Activated CD8-positive, alpha-beta T cell treated with anti-CD3 and anti-CD28 coated beads, Interleukin-2, amount 10 ng/mL, durations not matched to agents 7 days and 5 days (primary cell): ENCODE measurements around the gene GKN2. TPM values are rescaled to one million over a fixed set of nuclear protein-coding genes. Genes with fewer than 3 reads are reported as not detected.

Source experiments
- ATAC-seq: fragments of 150-1000 bp; cut with Tn5 transposase; one replicate; pipeline ENCODE4 v1.10.0; 2021; ENCODE audit warnings: moderate library complexity
- CTCF ChIA-PET: fragments of 350-600 bp; sonication (Branson Sonifier 250); formaldehyde crosslinking; loops from one replicate; lab custom pipeline; 2021; ENCODE audit warnings: antibody characterized with exemption; lab: Charles Lee
- POLR2A ChIA-PET: fragments of 350-600 bp; sonication (Branson Sonifier 250); formaldehyde crosslinking; loops from one replicate; lab custom pipeline; 2021; ENCODE audit warnings: antibody characterized with exemption; lab: Charles Lee
- DNase-seq: peaks from one replicate; pipeline ENCODE4 v3.0.0-alpha.2; 2020
- H3K27ac Mint-ChIP-seq: one replicate; pipeline ENCODE4 v1.8.0; 2021; ENCODE audit warnings: mild to moderate bottlenecking, mixed read lengths
- H3K27me3 Mint-ChIP-seq: one replicate; pipeline ENCODE4 v1.8.0; 2021; ENCODE audit warnings: low read depth, mixed read lengths
- H3K36me3 Mint-ChIP-seq: one replicate; pipeline ENCODE4 v1.8.0; 2021; ENCODE audit warnings: low read depth, mixed read lengths
- H3K4me1 Mint-ChIP-seq: one replicate; pipeline ENCODE4 v1.8.0; 2021; ENCODE audit warnings: low read depth, mixed read lengths
- H3K4me3 Mint-ChIP-seq: one replicate; pipeline ENCODE4 v1.8.0; 2021; ENCODE audit warnings: mild to moderate bottlenecking, mixed read lengths
- H3K9me3 Mint-ChIP-seq: one replicate; pipeline ENCODE4 v1.8.0; 2022; ENCODE audit warnings: mixed read lengths; ENCODE audit not compliant: insufficient read depth
- total RNA-seq, 2 experiments: library from RNA; stranded (reverse); gene quantifications; one replicate each; pipeline ENCODE4 v1.2.3, GENCODE V29; 2021

Gene GKN2
- total RNA-seq, 2 experiments from 2014 or later, result not detected

DNA sequence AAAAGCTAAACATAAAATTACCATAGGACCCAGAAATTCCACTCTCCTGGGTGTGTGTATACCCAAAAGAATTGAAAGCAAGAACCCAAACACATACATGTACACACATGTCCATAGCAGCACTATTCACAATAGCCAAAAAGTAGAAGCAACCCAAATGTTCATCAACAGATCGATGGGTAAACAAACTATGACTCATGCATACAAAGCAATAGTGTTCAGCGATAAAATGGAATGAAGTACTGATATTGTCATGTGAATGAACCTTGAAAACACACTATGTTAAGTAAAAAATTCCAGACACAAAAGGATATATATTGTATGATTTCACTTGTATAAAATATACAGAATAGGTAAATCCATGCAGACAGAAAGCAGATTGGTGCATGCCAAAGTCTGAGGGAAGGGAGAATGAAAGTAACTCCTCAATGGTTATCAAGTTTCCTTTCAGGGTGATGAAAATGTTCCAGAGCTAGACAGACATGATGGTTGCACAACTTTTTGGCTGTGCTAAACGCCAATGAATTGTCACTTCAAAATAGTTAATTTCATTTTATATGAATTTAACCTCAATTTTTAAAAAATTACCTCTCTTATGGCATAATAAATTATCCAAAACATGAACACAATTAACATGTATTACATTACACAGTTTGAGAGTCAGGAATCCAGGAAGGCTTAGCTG, 35.5 kb downstream of the GKN2 start:
- H3K4me3 Mint-ChIP-seq, result no peak overlapping the region
- ChIA-PET POLR2A (no interaction called here), CTCF (interaction anchor here (0.7 to 2.5 kb wide), 4 partner anchors 7 to 78 kb away, joined by 3 to 9 read pairs (median 6); no protein-coding TSS in a partner anchor)
- peaks cover 6% of the 10 kb centered on the region for H3K4me1 Mint-ChIP-seq
- no peaks in the 10 kb centered on the region for H3K36me3 Mint-ChIP-seq
- H3K9me3 Mint-ChIP-seq, result no peaks in the 10 kb centered on the region
- H3K27me3 Mint-ChIP-seq, result no peaks in the 10 kb centered on the region
- DNase-seq, result no peak
- no peak overlapping the region for H3K27ac Mint-ChIP-seq
- ATAC-seq, result no peak

DNA sequence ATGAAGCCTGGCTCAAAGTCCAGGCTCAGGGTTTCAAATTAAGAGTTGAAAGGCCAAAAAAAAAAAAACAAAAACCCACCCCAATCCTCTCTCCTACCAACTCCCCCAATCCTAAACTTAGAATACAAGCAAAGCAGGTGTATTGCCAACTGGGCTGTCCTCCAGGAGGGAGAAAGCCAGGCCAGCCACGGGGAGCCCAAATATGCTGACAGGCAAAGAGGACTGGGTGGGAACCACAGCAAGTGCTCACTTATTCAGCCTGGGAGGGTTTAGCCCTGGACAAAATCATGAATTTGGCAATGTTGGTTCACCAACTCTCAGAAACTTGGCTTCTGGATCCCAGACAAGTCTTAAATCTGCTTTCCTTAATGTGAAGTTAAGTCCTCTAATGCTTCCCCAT, 36.5 kb downstream of the GKN2 start:
- ChIA-PET POLR2A (no interaction called here), CTCF (interaction anchor here (1.0 to 5.2 kb wide), 4 partner anchors 27 to 164 kb away, joined by 3 to 29 read pairs (median 6); no protein-coding TSS in a partner anchor)
- Mint-ChIP-seq H3K27ac (no peak overlapping the region), H3K27me3 (no peaks in the 10 kb centered on the region), H3K4me3 (no peak overlapping the region), H3K36me3 (no peaks in the 10 kb centered on the region), H3K4me1 (peaks cover 6% of the 10 kb centered on the region), H3K9me3 (no peaks in the 10 kb centered on the region)
- DNase-seq, result no peak
- ATAC-seq, result no peak

DNA sequence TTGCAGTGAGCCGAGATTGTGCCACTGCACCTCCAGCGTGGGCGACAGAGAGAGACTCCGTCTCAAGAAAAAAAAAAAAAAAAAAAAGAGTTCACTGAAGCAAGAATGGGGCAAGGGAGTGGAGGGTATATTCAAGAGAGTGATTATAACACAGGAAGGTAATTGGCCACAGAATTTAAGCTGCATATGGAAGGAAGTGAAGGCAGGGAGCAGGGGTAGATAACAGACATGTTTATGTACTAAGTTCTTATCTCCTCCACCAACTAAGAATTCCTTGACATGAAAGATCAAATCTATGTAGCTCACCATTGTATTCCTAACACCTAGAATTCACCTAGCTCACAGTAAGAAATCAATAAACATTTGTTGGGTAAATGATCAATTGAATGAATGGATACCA, 37.3 kb downstream of the GKN2 start:
- POLR2A ChIA-PET, result no interaction called here
- Mint-ChIP-seq H3K4me3 (no peak overlapping the region), H3K27me3 (no peaks in the 10 kb centered on the region), H3K4me1 (peaks cover 8% of the 10 kb centered on the region), H3K27ac (no peak overlapping the region), H3K9me3 (no peaks in the 10 kb centered on the region), H3K36me3 (no peaks in the 10 kb centered on the region)
- CTCF ChIA-PET, result interaction anchor here (0.7 to 5.2 kb wide), 7 partner anchors 10 to 542 kb away, joined by 3 to 31 read pairs (median 3); no protein-coding TSS in a partner anchor
- ATAC-seq (no peak), DNase-seq (no peak)

DNA sequence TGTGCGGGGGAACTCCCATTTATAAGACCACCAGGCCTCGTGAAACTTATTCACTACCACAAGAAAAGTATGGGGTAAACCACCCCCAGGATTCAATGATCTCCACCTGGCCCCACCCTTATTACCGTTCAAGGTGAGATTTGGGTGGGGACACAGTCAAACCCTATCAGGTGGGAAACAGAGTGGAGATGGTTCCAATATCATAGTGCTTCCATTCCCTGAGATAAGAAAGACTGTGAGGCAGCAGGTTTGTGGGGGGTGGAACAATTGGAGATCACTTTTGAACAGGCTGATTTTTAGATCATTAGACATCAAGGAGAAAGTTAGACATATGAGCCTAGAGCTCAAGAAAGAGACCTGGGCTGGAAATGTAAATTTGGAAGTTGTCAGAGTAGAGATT, 39.3 kb downstream of the GKN2 start:
- Mint-ChIP-seq H3K27ac (no peak overlapping the region), H3K36me3 (no peaks in the 10 kb centered on the region), H3K4me1 (peaks cover 26% of the 10 kb centered on the region), H3K4me3 (no peak overlapping the region), H3K9me3 (no peaks in the 10 kb centered on the region), H3K27me3 (no peaks in the 10 kb centered on the region)
- POLR2A ChIA-PET, result interaction anchor here (1.3 kb wide), 1 partner anchor 179 kb away, joined by 4 read pairs; the partner anchor contains the start of gene ARHGAP25
- DNase-seq (no peak), ATAC-seq (no peak)
- CTCF ChIA-PET, result interaction anchor here (1.1 to 5.2 kb wide), 6 partner anchors 12 to 450 kb away, joined by 3 to 31 read pairs (median 10); no protein-coding TSS in a partner anchor

DNA sequence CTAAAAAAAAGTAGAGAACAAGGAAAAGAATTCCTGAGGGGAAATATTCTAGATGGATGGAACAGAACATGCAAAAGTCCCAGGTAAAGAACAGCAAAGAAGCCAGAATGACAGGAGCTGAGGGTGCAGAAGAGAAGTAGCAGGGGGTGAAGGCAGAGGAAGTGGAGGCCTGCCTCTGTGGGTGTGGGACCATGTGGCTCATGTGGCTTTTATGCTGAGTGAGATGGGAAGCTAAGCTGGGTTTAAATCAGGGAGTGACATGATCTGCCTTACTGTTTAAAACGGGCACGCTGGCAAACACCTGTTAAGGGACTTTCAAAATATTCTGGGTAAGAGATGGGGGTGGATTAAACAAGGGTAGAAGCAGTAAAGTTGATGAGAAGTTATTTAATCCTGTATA, 40.0 kb downstream of the GKN2 start:
- POLR2A ChIA-PET, result interaction anchor here (1.3 kb wide), 1 partner anchor 178 kb away, joined by 4 read pairs; the partner anchor contains the start of gene ARHGAP25
- DNase-seq (peak; percentile 78), ATAC-seq (peak; percentile 55)
- no peaks in the 10 kb centered on the region for H3K9me3 Mint-ChIP-seq
- CTCF ChIA-PET, result interaction anchor here (1.0 to 5.2 kb wide), 8 partner anchors 13 to 449 kb away, joined by 3 to 31 read pairs (median 10); partner anchors contain the start of genes APLF and FBXO48
- H3K4me1 Mint-ChIP-seq, result peaks cover 33% of the 10 kb centered on the region
- H3K4me3 Mint-ChIP-seq, result no peak overlapping the region
- no peak overlapping the region for H3K27ac Mint-ChIP-seq
- no peaks in the 10 kb centered on the region for H3K36me3 Mint-ChIP-seq
- no peaks in the 10 kb centered on the region for H3K27me3 Mint-ChIP-seq

DNA sequence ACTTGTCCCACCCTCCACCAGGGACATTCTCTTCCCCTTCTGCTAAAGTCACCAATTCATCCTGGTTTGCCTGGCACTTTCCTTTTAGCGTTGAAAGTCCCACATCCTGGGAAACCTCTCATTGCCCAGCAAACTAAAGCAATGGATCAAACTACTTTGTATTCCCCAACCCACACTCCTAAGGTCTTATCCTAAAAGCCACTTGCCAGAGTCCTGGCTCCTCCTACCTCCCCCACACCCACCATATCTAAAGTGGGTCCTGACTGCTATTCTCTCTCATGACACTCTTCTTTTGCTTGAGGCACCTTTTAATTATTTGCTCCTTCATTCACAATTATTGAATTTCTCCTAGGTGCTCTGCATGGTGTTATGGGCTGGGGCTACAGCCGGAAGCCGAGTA, 40.6 kb downstream of the GKN2 start:
- Mint-ChIP-seq H3K4me3 (no peak overlapping the region), H3K27ac (no peak overlapping the region), H3K4me1 (peaks cover 36% of the 10 kb centered on the region), H3K27me3 (no peaks in the 10 kb centered on the region), H3K9me3 (no peaks in the 10 kb centered on the region), H3K36me3 (no peaks in the 10 kb centered on the region)
- CTCF ChIA-PET, result interaction anchor here (1.0 to 5.2 kb wide), 8 partner anchors 13 to 449 kb away, joined by 3 to 31 read pairs (median 10); partner anchors contain the start of genes APLF and FBXO48
- no peak for ATAC-seq
- POLR2A ChIA-PET, result interaction anchor here (0.6 to 1.3 kb wide), 4 partner anchors 8 to 833 kb away, joined by 3 to 4 read pairs (median 4); partner anchors contain the start of gene ARHGAP25
- DNase-seq, result no peak

DNA sequence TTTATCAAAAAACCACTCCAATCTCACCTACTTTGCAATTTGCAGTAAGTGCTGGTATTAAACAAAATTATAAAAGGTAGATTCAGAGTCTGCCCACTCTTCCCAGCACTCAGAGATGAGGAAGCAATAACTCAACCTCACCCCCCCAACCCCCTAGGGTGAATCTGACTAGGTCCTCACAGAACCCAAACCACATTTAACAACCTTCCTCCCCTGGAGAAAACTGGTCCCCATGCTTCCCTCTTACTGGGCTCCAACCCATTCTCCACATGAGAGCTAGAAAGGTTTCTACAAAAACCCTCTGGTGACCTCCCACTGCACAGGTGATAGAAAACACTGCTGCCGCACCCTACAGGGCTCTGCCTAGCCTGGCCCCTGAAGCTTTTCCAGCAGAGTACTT, 41.0 kb downstream of the GKN2 start:
- ATAC-seq, result no peak

DNA sequence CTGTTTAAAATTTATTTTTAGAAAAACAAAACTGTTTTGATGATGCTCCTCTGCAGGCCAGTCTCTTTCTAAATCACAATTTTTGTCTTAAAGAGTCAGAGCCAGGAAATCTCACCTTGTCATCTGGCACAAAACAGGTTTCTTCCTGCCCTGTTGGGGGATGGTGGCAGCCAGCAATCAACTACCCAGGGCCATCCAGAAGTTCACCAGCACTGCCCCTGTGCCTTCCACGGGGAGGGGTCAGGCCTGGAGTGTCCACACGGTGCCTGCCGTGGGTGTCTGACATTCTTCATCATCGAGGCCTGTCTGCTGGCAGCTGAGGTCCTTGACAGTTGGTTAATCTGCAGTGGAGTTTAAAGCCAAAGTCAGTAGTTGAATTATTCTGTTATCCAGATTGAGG, 41.4 kb downstream of the GKN2 start:
- peaks cover 39% of the 10 kb centered on the region for H3K4me1 Mint-ChIP-seq
- CTCF ChIA-PET, result interaction anchor here (1.4 to 5.2 kb wide), 6 partner anchors 14 to 448 kb away, joined by 4 to 31 read pairs (median 16); no protein-coding TSS in a partner anchor

More for the DNA sequence above, 41.0 kb downstream of the GKN2 start:
- no peaks in the 10 kb centered on the region for H3K9me3 Mint-ChIP-seq
- no peak overlapping the region for H3K4me3 Mint-ChIP-seq
- ChIA-PET CTCF (interaction anchor here (1.0 to 5.2 kb wide), 7 partner anchors 14 to 448 kb away, joined by 4 to 31 read pairs (median 15); partner anchors contain the start of genes APLF and FBXO48), POLR2A (interaction anchor here (0.6 to 0.8 kb wide), 3 partner anchors 7 to 833 kb away, joined by 3 to 4 read pairs (median 3); no protein-coding TSS in a partner anchor)
- H3K36me3 Mint-ChIP-seq, result no peaks in the 10 kb centered on the region
- peaks cover 38% of the 10 kb centered on the region for H3K4me1 Mint-ChIP-seq
- H3K27ac Mint-ChIP-seq, result no peak overlapping the region
- no peak for DNase-seq
- H3K27me3 Mint-ChIP-seq, result no peaks in the 10 kb centered on the region

DNA sequence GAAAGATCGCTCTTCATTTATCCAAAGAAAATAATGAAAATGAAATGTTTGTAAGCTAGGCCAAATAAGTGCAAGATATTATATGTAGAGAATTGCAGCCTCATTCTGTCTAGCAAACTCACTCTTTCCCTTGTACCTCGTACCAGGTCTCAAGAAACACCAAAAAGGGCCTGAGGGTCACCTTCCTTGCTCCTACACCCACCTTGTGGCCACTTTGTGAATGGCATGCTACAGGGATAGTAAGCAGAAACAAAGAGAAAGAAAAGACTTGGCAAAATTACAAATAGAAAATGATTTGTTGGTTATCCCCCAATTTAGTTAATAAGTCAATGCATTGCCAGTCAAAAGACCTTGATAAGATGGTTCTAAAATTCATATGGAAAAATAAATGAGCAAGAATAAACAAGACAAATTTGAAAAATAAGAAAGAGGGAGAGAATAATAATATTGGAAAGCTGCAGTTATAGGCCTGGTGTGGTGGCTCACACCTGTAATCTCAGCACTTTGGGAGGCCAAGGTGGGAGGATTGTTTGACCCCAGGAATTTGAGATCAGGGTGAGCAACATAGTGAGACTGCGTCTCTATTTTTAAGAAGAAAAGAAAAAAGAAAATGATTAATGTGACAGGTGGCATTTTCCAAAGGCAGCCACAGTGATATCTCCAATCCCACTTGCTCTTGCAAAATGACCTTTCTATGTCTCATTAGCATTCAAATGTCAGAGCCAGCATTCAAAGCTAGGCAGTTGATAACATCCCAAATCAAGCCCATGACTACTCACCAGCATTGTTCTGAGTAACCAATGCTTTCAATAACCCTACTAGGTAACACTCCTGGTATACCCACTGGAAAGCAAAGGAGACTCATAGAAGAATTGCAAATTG, 42.7 kb downstream of the GKN2 start:
- peak overlapping the region; percentile 5 for H3K27ac Mint-ChIP-seq

More for the DNA sequence above, 41.4 kb downstream of the GKN2 start:
- Mint-ChIP-seq H3K4me3 (no peak overlapping the region), H3K9me3 (no peaks in the 10 kb centered on the region), H3K36me3 (no peaks in the 10 kb centered on the region), H3K27me3 (no peaks in the 10 kb centered on the region), H3K27ac (no peak overlapping the region)
- POLR2A ChIA-PET, result interaction anchor here (0.8 kb wide), 2 partner anchors 25 to 834 kb away, joined by 3 read pairs; no protein-coding TSS in a partner anchor
- no peak for ATAC-seq
- DNase-seq, result no peak

DNA sequence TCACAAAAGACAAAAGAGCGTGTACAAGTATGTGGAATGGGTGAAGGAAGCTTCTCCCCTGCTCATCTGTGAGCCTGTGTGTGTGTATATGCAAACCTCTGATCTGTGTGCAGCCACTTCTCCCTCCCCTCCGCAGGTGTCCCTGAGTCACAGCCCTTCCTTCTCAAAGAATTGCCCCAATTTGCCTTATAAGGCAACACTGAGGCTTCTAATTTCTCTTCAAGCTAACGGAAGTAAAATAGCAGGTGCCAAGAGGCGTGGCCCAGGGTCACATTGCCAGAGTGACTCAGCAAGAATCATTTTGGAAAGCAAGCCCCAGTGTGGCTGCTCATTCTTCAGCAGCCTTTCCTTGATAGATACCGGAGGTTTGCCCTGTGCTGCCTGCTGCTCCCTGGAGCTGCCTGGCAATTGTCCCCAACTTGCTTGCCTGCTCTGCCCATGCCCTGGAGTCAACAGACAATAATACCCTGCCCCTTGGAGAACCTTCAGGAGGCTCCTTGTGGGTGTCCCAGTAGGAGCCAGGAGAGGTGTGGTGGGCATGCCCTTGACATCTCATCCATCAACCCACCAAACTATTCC, 44.2 kb downstream of the GKN2 start:
- CTCF ChIA-PET, result interaction anchor here (0.6 to 6.1 kb wide), 33 partner anchors 9 to 737 kb away, joined by 3 to 56 read pairs (median 6); partner anchors contain the start of genes ARHGAP25 and FBXO48
- peak; percentile 92 for ATAC-seq
- DNase-seq, result peak; percentile 91
- POLR2A ChIA-PET, result interaction anchor here (0.8 to 2.2 kb wide), 15 partner anchors 10 to 737 kb away, joined by 3 to 12 read pairs (median 3); partner anchors contain the start of genes APLF, ARHGAP25 and FBXO48
- Mint-ChIP-seq H3K36me3 (peaks cover 4% of the 10 kb centered on the region), H3K27me3 (peaks cover 2% of the 10 kb centered on the region), H3K4me1 (peaks cover 33% of the 10 kb centered on the region), H3K27ac (peak overlapping the region; percentile 92), H3K9me3 (peaks cover 4% of the 10 kb centered on the region), H3K4me3 (peak overlapping the region; percentile 30)

More for the DNA sequence above, 42.7 kb downstream of the GKN2 start:
- peak; percentile 84 for DNase-seq
- Mint-ChIP-seq H3K36me3 (no peaks in the 10 kb centered on the region), H3K9me3 (no peaks in the 10 kb centered on the region), H3K27me3 (no peaks in the 10 kb centered on the region), H3K4me3 (no peak overlapping the region), H3K4me1 (peaks cover 37% of the 10 kb centered on the region)
- ChIA-PET POLR2A (interaction anchor here (0.6 kb wide), 1 partner anchor 52 kb away, joined by 3 read pairs; no protein-coding TSS in a partner anchor), CTCF (interaction anchor here (0.7 to 6.1 kb wide), 18 partner anchors 8 to 445 kb away, joined by 3 to 56 read pairs (median 4); partner anchors contain the start of gene ARHGAP25)
- ATAC-seq, result no peak
